HG03039 (cell line): ENCODE measurements around the gene RHBDF1.
"Not testable (repeated sequence)": the region's sequence is repeated elsewhere in the genome, so short reads cannot be mapped to it uniquely, and the experiment has no call there.

Experiments
- ATAC-seq: cut with Tn5 transposase; IDR thresholded peaks from one replicate; pipeline ENCODE4 v1.9.1; 2021; ENCODE audit warnings: mild to moderate bottlenecking, moderate library complexity; ENCODE audit not compliant: unreplicated experiment

Gene RHBDF1

GRCh38 chr16:38941-39892 is 33.2 kb downstream of the RHBDF1 start:
- no peak for ATAC-seq

DNA sequence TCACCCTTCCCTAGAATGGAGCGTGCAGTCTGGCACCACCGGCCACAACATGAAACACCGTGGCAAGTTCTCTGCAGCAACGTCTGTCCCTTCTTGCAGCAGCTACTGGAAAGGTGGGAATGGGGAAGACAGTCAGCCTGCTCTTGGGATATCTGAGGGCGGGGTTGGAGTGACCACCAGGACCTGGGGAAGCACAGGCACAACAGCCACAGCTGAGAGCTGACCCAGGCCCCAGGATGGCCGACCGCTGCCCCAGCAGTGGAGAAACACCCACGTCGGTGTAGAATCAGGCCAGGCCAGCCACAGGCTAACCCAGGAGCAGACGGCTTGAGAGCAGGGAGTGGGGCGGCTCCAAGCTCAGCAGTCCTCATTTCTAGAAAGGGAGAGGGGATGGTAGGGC is 34.2 kb downstream of the RHBDF1 start:
- not testable (repeated sequence) for ATAC-seq

DNA sequence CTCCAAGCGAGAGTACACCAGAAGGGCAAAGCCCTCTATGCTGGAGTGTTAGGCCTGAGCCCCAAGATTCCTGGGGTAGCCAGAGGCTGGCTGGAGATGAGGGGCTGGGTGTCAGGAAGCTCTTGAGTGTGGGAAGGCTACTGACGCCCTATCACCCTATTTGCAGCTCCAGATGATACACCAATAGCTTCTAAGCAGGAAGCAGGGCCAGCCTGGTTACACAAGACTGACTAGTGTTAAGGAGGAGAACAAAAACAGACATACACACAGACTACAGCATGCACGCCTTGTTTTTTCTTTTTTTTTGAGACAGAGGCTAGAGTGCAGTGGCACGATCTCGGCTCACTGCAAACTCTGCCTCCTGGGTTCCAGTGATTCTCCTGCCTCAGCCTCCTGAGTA is 34.9 kb downstream of the RHBDF1 start:
- ATAC-seq: no peak

GRCh38 chr16:36336-36984 is 36.0 kb downstream of the RHBDF1 start:
- no peak for ATAC-seq

DNA sequence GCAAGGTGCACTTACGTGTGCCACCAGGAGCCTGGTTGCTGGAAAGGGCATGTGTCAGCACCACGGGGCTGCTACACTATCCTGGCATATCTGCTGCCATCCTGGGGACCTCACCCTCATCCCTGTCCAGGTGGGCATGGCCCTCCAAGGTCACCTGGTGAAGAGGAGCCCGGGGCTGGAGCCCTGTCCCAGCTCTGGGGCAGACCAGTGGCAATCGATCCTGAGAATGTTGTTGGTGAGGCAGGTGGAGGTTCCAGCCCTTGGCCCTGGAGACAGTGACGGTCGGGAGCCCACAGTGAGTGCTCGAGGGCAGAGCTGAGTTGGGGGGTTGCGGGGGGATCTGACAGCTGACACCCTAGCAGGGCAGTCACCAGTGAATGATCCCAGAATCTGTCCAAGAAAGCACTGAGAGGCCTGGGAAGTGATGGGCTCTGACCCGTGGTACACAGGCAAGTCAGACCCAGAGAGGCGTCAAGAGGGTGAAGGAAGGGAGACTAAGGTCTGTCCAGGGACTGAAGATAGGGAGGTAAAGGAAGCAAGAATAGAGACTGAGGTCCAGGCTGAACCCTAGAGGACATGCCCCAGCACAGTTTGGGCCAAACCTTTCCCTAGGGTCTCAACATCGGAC is 36.6 kb downstream of the RHBDF1 start:
- ATAC-seq: no peak

GRCh38 chr16:35011-35677 is 37.3 kb downstream of the RHBDF1 start:
- no peak for ATAC-seq

GRCh38 chr16:34648-34987 is 37.8 kb downstream of the RHBDF1 start:
- no peak for ATAC-seq

DNA sequence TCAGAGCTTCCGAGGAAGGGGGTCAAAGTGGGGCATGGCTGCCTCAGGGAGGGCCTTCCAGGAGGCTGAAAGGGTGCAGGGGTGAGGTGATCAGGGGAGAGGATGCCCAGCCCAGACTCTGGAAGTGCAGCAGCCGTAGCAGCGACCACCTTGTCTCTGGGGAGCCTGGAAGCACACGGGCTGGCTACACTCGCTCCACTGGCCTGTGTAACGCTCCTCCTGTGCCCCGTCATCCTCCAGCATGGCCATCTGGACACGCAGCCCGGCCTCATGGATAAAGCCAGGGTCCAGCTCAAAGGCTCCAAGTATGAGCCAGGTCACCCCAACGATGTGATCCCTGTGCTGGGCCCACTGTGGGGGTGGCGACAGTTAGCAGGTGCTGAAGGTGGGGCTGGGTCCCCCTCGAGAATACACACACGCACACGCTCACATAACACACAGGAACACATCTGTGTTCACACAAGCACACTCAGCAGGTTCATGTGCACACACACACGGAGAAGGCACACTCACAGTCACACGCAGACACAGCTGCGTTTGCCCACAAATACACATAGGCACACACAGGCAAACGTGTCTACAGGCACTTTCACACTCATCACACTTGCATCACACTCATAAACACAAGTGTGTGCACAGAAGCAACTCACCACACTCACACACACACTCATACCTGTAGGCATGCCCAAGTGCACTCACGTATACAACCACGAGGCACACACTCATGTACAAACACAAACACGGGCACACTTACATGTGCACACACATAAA is 38.4 kb downstream of the RHBDF1 start:
- no peak for ATAC-seq

DNA sequence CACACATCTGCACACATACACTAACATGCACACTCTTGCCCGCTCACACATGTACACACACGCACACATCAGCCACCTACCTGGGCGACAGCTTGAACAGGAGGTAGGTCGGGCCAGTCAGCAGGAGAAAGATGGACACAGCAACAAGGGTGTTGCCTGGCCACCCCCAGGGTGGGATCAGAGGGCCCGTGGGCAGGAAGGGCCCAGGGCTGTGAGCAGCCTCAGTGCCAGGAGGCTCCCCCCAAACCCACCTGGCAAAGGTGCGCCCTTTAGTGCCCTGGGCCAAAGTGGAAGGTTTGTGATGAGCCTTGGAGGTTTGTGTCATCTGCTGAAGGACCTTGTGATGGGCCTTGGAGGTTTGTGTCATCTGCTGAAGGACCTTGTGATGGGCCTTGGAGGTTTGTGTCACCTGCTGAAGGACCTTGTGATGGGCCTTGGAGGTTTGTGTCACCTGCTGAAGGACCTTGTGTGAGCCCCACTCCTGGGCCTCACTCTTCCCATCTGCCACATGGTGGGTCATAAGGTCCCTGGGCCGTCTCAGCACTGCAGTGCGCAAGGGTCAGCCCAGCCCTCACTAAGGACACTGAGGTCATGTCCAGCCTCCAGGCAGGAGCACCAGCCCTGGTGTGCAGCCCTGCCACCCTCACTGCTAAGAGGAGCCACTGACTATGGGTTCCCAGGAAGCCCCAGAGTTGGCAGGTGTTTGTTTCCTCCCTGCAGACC is 39.1 kb downstream of the RHBDF1 start:
- not testable (repeated sequence) for ATAC-seq

- not testable (repeated sequence) for ATAC-seq
Measured at GRCh38 chr16:30627-31026, 41.8 kb downstream of the RHBDF1 start.

DNA sequence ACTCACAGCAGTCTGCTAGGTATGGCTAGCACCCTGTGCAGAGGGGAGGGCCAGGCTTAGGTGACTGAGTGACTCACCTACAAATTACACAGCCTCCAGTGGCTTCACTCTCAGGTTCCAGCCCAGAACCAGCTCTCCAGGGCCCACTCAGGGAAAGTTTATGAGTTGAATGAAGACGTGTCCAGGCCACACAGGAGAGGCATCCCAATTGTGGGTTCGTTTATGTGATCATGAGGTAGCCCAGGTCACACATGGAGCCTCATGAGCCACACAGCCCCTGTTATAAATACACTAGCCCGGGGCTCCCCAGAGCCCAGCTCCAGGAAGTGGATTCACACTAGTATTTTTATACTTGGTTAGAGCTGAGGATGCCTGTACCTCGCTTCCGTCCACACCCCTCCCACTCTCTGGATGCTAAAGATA is 46.5 kb downstream of the RHBDF1 start:
- not testable (repeated sequence) for ATAC-seq

GRCh38 chr16:24151-24550 is 48.3 kb downstream of the RHBDF1 start:
- ATAC-seq: not testable (repeated sequence)

DNA sequence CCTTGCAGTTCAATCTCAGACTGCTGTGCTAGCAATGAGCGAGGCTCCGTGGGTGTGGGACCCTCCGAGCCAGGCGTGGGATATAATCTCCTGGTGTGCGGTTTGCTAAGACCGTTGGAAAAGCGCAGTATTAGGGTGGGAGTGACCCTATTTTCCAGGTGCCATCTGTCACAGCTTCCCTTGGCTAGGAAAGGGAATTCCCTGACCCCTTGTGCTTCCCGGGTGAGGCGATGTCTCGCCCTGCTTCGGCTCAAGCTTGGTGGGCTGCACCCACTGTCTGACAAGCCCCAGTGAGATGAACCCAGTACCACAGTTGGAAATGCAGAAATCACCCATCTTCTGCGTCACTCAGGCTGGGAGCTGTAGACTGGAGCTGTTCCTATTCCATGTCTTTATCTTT is 51.5 kb downstream of the RHBDF1 start:
- not testable (repeated sequence) for ATAC-seq

- ATAC-seq: not testable (repeated sequence)
Measured at GRCh38 chr16:17062-17765, 55.2 kb downstream of the RHBDF1 start.

GRCh38 chr16:10772-11171 is 61.7 kb downstream of the RHBDF1 start:
- ATAC-seq: not testable (repeated sequence)

- no peak for ATAC-seq
Measured at GRCh38 chr16:9903-10665, 62.3 kb downstream of the RHBDF1 start.
